Measurements from ENCODE around the gene RRAS. TPM values are rescaled to one million over a fixed set of nuclear protein-coding genes. Genes with fewer than 3 reads are reported as not detected.

RRAS gene
- total and polyA plus RNA-seq, 8 donors, result 21.4 to 131 (median 30.7) TPM

- no peaks in the 10 kb centered on the region for H3K27me3 ChIP-seq
- intact Hi-C loops (cut with DNase I), result no loop called here
- H3K36me3 ChIP-seq, result peaks cover 0 to 96% of the 10 kb centered on the region in 2 donors
- no peaks in the 10 kb centered on the region for H3K4me1 ChIP-seq
- H3K9me3 ChIP-seq, result no peaks in the 10 kb centered on the region
- DNase-seq, result no peak
- no peak for TF ChIP-seq CTCF (IDR thresholded peaks at IDR 0.05)
- no peak overlapping the region for H3K27ac ChIP-seq
- ATAC-seq, result no peak
- no peak overlapping the region for H3K4me3 ChIP-seq
Measured at GRCh38 chr19:49655570-49656455, 15.9 kb upstream of the RRAS start.

- DNase-seq (no peak), ATAC-seq (no peak)
- no peak for TF ChIP-seq CTCF (IDR thresholded peaks at IDR 0.05)
- H3K4me3 ChIP-seq, result no peak overlapping the region
- peaks cover 0 to 96% of the 10 kb centered on the region in 2 donors for H3K36me3 ChIP-seq
- no peaks in the 10 kb centered on the region for H3K4me1 ChIP-seq
- intact Hi-C loops (cut with DNase I), result no loop called here
- H3K9me3 ChIP-seq, result no peaks in the 10 kb centered on the region
- H3K27ac ChIP-seq, result no peak overlapping the region
- no peaks in the 10 kb centered on the region for H3K27me3 ChIP-seq
Measured at GRCh38 chr19:49654581-49654980, 14.6 kb upstream of the RRAS start.

GRCh38 chr19:49653466-49653806 lies 13.5 kb upstream of the RRAS start:
- no peak for TF ChIP-seq CTCF (IDR thresholded peaks at IDR 0.05)
- no peaks in the 10 kb centered on the region for H3K27me3 ChIP-seq
- no peak overlapping the region for H3K27ac ChIP-seq
- DNase-seq, result peak in 1 of 4 donors; percentile 66
- H3K4me3 ChIP-seq, result no peak overlapping the region
- no peaks in the 10 kb centered on the region for H3K4me1 ChIP-seq
- H3K9me3 ChIP-seq, result no peaks in the 10 kb centered on the region
- no peak for ATAC-seq
- peaks cover 0 to 96% of the 10 kb centered on the region in 2 donors for H3K36me3 ChIP-seq
- intact Hi-C loops (cut with DNase I), result no loop called here

GRCh38 chr19:49652551-49653465 lies 12.9 kb upstream of the RRAS start:
- no peak for ATAC-seq
- Histone ChIP-seq H3K4me3 (no peak overlapping the region), H3K36me3 (peaks cover 0 to 96% of the 10 kb centered on the region in 2 donors), H3K4me1 (no peaks in the 10 kb centered on the region), H3K9me3 (no peaks in the 10 kb centered on the region), H3K27me3 (no peaks in the 10 kb centered on the region), H3K27ac (no peak overlapping the region)
- no peak for TF ChIP-seq CTCF (IDR thresholded peaks at IDR 0.05)
- DNase-seq, result peak in 1 of 4 donors; percentile 75
- intact Hi-C loops (cut with DNase I), result no loop called here

Data from left lung (tissue), 10 donors.